ENCODE measurements around the gene LAPTM5. TPM values are rescaled to one million over a fixed set of nuclear protein-coding genes. Genes with fewer than 3 reads are reported as not detected.

The LAPTM5 gene
- total RNA-seq, 1 experiment from 2014 or later: 0.15 TPM

DNA sequence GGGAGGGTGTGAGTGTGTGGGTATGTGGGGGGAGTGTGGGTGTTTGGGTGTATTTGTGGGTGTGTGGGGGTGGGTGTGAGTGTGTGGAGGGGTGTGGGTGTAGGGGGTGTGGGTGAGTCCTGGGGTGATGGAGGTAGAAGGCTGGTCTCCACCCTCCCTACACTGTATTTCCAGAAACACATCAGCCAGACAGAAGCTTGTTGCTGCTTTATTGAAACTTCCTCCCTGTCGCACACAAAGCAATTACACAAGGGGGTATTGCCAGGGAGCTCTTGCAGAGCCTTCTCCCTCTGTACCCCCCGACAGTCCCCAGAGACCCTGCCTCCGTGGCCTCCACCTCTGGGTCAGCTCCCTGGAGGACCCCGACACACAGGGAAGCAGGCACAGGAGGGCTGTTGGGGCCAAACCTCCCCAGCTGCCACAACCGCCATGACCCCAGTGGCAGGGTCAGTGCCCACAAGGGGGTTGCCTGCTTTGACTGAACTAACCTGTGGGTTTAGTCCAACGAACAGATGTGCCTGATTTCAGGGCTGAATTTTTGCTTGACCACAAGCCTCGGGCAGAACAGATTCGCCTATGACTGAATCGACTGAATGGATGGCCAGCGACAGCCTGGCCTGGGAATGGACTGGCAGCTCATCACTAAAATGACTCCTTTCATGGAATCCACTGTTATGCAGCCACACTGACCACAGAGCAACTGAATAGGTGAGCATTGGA lies 25.1 kb downstream of the LAPTM5 start:
- no peaks in the 10 kb centered on the region for H3K9me3 ChIP-seq (ENCODE audit: control insufficient read depth, low read depth, low read length)
- no peak overlapping the region for H4K91ac ChIP-seq (ENCODE audit: insufficient read length, low read depth, low read length)
- H3K9ac ChIP-seq (ENCODE audit: extremely low read depth, insufficient read length, low read length): no peak overlapping the region
- no peaks in the 10 kb centered on the region for H3K23me2 ChIP-seq (ENCODE audit: insufficient read length, low read depth, low read length, poor library complexity, severe bottlenecking)
- no peak overlapping the region for H2BK5ac ChIP-seq (ENCODE audit: insufficient read length, low read length)
- no peak overlapping the region for H3T11ph ChIP-seq (ENCODE audit: low read length)
- no peak overlapping the region for H4K8ac ChIP-seq (replicated peaks; ENCODE audit: insufficient read length, low read depth, low read length)
- H3K4me2 ChIP-seq (ENCODE audit: insufficient read depth, insufficient read length, low read length): no peak overlapping the region
- no peak overlapping the region for H2AFZ ChIP-seq (ENCODE audit: low read length)
- H3K27ac ChIP-seq (ENCODE audit: insufficient read length, low read depth, low read length): no peak overlapping the region
- Mint-ChIP-seq H3K9me3 (no peaks in the 10 kb centered on the region), H3K36me3 (ENCODE audit: insufficient read depth in 1 of 3, low read depth in 3 of 3) (no peaks in the 10 kb centered on the region), H3K4me1 (peaks cover 29 to 31% of the 10 kb centered on the region in 2 experiments), H3K27me3 (ENCODE audit: low read depth) (peaks cover 4% of the 10 kb centered on the region), H3K4me3 (no peak overlapping the region), H3K27ac (peak overlapping the region; percentile 37 to 85 (median 40); a peak in 2 of 7 replicates)
- H3K14ac ChIP-seq (ENCODE audit: insufficient read depth, low read length): 0 out of 2 replicates have a peak overlapping the region, but pooled peaks have one; percentile 58
- H2BK15ac ChIP-seq (ENCODE audit: low read depth, low read length): no peak overlapping the region
- H2BK120ac ChIP-seq (ENCODE audit: low read depth, low read length, poor library complexity, severe bottlenecking): no peak overlapping the region
- H3K23ac ChIP-seq (ENCODE audit: insufficient read length, low read depth, low read length): no peak overlapping the region
- DNase-seq: no peak
- H4K5ac ChIP-seq (ENCODE audit: insufficient read length, low read depth, low read length): no peak overlapping the region
- no peaks in the 10 kb centered on the region for H3K79me2 ChIP-seq (ENCODE audit: insufficient read depth, low read length)
- peaks cover 4% of the 10 kb centered on the region; the same call in 1 of the 2 replicates for H3K4me1 ChIP-seq (ENCODE audit: insufficient read depth, low read length)
- no peak overlapping the region for H3K56ac ChIP-seq (ENCODE audit: insufficient read length, low read depth, low read length)
- no peak overlapping the region for H2AK5ac ChIP-seq (ENCODE audit: insufficient read length, low read length)
- TF ChIP-seq, protein P1, sequence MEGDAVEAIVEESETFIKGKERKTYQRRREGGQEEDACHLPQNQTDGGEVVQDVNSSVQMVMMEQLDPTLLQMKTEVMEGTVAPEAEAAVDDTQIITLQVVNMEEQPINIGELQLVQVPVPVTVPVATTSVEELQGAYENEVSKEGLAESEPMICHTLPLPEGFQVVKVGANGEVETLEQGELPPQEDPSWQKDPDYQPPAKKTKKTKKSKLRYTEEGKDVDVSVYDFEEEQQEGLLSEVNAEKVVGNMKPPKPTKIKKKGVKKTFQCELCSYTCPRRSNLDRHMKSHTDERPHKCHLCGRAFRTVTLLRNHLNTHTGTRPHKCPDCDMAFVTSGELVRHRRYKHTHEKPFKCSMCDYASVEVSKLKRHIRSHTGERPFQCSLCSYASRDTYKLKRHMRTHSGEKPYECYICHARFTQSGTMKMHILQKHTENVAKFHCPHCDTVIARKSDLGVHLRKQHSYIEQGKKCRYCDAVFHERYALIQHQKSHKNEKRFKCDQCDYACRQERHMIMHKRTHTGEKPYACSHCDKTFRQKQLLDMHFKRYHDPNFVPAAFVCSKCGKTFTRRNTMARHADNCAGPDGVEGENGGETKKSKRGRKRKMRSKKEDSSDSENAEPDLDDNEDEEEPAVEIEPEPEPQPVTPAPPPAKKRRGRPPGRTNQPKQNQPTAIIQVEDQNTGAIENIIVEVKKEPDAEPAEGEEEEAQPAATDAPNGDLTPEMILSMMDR (conservative IDR thresholded peaks at IDR 0.05): no peak
- no peak overlapping the region for H3K18ac ChIP-seq (ENCODE audit: insufficient read length, low read depth, low read length)
- no peaks in the 10 kb centered on the region for H3K79me1 ChIP-seq (ENCODE audit: insufficient read depth, low read depth, low read length, poor library complexity, severe bottlenecking)
- H2BK20ac ChIP-seq (ENCODE audit: low read depth, low read length, poor library complexity, severe bottlenecking): no peak overlapping the region
- H3K4ac ChIP-seq (ENCODE audit: low read depth, low read length): no peak overlapping the region
- H3K27me3 ChIP-seq (ENCODE audit: insufficient read depth, low read length): no peaks in the 10 kb centered on the region
- H2BK12ac ChIP-seq (ENCODE audit: insufficient read length, low read depth, low read length): no peak overlapping the region
- no CpG with 5 or more reads among the region's 10 CpGs for WGBS (ENCODE audit: extremely low coverage, insufficient read length, low lambda C conversion rate)
- H4K20me1 ChIP-seq (ENCODE audit: control insufficient read depth, insufficient read depth, insufficient read length): no peaks in the 10 kb centered on the region
